HepG2 (cell line): ENCODE data around the gene MRPL18. TPM values are rescaled to one million over a fixed set of nuclear protein-coding genes. Genes with fewer than 3 reads are reported as not detected.
A peak's percentile ranks its signal among the peaks of the same experiment; 100 is the strongest.

ENCODE experiments used
- CCDC6 ChIP-seq: sonication (generic); formaldehyde crosslinking; IDR thresholded peaks from 2 replicates; pipeline ENCODE4 v1.8.1; 2022; ENCODE audit warnings: mild to moderate bottlenecking, missing genetic modification reagents, moderate library complexity
- GATA4 ChIP-seq: sonication (generic); IDR thresholded peaks from 2 replicates; pipeline ENCODE4 v1.6.1; 2016; ENCODE audit warnings: antibody characterized with exemption, low read depth, borderline replicate concordance
- HDAC1 ChIP-seq: sonication (generic); formaldehyde crosslinking; IDR thresholded peaks from 2 replicates; pipeline ENCODE4 v1.5.1; 2020; ENCODE audit warnings: mild to moderate bottlenecking, missing genetic modification reagents
- HOXA3 ChIP-seq: sonication (generic); formaldehyde crosslinking; IDR thresholded peaks from 2 replicates; pipeline ENCODE4 v1.5.0; 2020; ENCODE audit warnings: missing genetic modification reagents
- KDM6A ChIP-seq: IDR thresholded peaks from 2 replicates; pipeline ENCODE4 v1.6.1; 2016; ENCODE audit warnings: low read depth
- NCOA5 ChIP-seq: sonication (generic); formaldehyde crosslinking; IDR thresholded peaks from 2 replicates; pipeline ENCODE4 v1.4.0; 2020; ENCODE audit warnings: missing genetic modification reagents
- POLR2G ChIP-seq: fragments of 200-400 bp; formaldehyde crosslinking; IDR thresholded peaks from 2 replicates; pipeline ENCODE4 v1.6.1; 2018; ENCODE audit warnings: mild to moderate bottlenecking, low read depth, low read length, moderate library complexity
- RBM22 ChIP-seq: fragments of 200-400 bp; formaldehyde crosslinking; optimal IDR thresholded peaks from 2 replicates; pipeline ENCODE3; 2017; ENCODE audit warnings: mild to moderate bottlenecking, low read length, moderate library complexity
- ZBTB20 ChIP-seq: sonication (generic); formaldehyde crosslinking; IDR thresholded peaks from 2 replicates; pipeline ENCODE4 v1.8.1; 2023; ENCODE audit warnings: missing genetic modification reagents, low read depth, mild to moderate bottlenecking, borderline replicate concordance
- ZNF607 ChIP-seq: sonication (generic); formaldehyde crosslinking; IDR thresholded peaks from 2 replicates; pipeline ENCODE4 v1.5.1; 2020; ENCODE audit warnings: missing genetic modification reagents, mild to moderate bottlenecking, borderline replicate concordance
- polyA plus RNA-seq, 8 experiments: library from polyadenylated mRNA; depleted of rRNA in 3 of 8; stranded (reverse) in 7 of 8; unstranded in 1 of 8; fragments of >200 nt; fragmentation: Illumina TruSeq in 4 of 8; extraction: Trizol in 4 of 8; gene quantifications; 2 replicates each; pipeline versions ENCODE4 v1.2.1 to v1.2.3, GENCODE V29; 2011 to 2016; ENCODE audit warnings: low read depth in 4 of 8, missing spikeins in 1 of 8, mixed read lengths in 1 of 8; ENCODE audit not compliant: insufficient read depth in 1 of 8
- total RNA-seq, 5 experiments: library from RNA; depleted of rRNA; stranded (reverse); fragments of >200 nt; fragmentation: Illumina TruSeq; extraction: Trizol; gene quantifications; 2 replicates each; pipeline ENCODE4 v1.2.3, GENCODE V29; 2016; ENCODE audit warnings: low read depth in 1 of 5
- TF ChIP-seq, protein P1 (sequence below): sonication (generic); formaldehyde crosslinking; IDR thresholded peaks from 2 replicates; pipeline ENCODE4 v1.4.0; 2020; ENCODE audit warnings: missing genetic modification reagents
- TF ChIP-seq, protein P2 (sequence below), 2 experiments: sonication (generic) in 1 of 2; formaldehyde crosslinking in 1 of 2; IDR thresholded peaks; 2 replicates each; pipeline versions ENCODE4 v1.4.0 to v1.6.1; 2016 to 2020; ENCODE audit warnings: borderline replicate concordance in 1 of 2, low read depth in 1 of 2, mild to moderate bottlenecking in 1 of 2, missing genetic modification reagents in 1 of 2
- TF ChIP-seq, protein P3 (sequence below): sonication (generic); formaldehyde crosslinking; IDR thresholded peaks from 2 replicates; pipeline ENCODE4 v1.9.0; 2021; ENCODE audit warnings: missing genetic modification reagents, mild to moderate bottlenecking, borderline replicate concordance
- TF ChIP-seq, protein P4 (sequence below): sonication (generic); formaldehyde crosslinking; IDR thresholded peaks from 2 replicates; pipeline ENCODE4 v1.8.1; 2023; ENCODE audit warnings: mild to moderate bottlenecking, moderate library complexity, missing genetic modification reagents

Gene MRPL18
- total and polyA plus RNA-seq, 2 of the 13 experiments (the other 11 are each of a cell fraction or from before 2014, with no cell fraction given): 85.6 to 176 TPM

DNA sequence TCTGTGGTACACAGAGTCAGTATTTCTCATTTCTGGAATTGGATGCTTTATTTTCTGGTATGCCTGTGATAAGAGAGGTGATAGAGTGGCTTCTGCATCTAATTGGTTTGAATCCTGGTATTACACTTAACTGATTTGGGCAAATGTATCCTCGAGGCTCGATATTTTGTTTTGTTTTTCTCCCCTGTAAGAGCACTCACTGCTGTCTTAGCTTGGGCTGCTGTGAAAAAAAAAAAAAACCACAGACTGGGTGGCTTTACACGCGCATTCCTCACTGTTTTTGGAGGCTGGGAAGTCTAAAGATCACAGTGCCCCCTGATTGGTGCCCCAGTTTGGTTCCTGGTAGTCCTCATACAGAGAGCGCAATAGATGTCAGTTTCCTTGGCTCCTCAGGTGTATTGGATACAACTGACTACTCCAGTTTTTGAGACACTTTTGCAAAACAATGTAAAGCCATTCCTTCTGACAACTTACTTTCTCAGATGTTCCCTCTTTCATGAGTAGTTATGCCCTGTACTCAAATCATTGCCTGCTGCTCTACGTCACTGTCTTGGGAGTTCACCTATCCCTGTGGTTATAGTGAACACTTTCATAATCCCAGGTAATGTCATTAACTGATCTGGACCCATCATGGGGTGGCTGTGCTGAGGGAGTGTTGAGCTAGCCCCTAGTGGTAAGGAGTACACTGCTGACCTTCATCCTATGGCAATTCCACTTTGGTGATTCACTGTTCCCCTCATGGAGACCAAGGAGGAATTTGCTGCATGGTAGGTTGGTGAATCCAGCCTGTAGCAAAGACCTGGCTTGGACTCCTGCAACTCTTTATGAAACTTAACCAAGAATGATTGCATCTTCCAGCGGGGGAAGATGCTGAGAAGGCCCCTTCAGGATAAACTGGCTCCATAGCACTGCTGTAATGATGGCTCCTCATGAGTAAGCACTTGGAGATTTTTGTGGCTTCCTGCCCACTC is 32.0 kb upstream of the MRPL18 start (continued):
- TF ChIP-seq POLR2G (peak; percentile 32; the same call in 1 of the 2 replicates), GATA4 (0 out of 2 replicates have a peak, but pooled peaks have one; percentile 19), HOXA3 (CRISPR knock-in tag) (0 out of 2 replicates have a peak, but pooled peaks have one; percentile 43), KDM6A (CRISPR knock-in tag) (0 out of 2 replicates have a peak, but pooled peaks have one; percentile 41), ZBTB20 (CRISPR knock-in tag) (0 out of 2 replicates have a peak, but pooled peaks have one; percentile 21), RBM22 (peak; percentile 93), ZNF607 (CRISPR knock-in tag) (peak; percentile 60; the same call in 1 of the 2 replicates), HDAC1 (CRISPR knock-in tag) (0 out of 2 replicates have a peak, but pooled peaks have one; percentile 16), CCDC6 (0 out of 2 replicates have a peak, but pooled peaks have one; percentile 35), NCOA5 (0 out of 2 replicates have a peak, but pooled peaks have one; percentile 19)
- TF ChIP-seq, protein P1, sequence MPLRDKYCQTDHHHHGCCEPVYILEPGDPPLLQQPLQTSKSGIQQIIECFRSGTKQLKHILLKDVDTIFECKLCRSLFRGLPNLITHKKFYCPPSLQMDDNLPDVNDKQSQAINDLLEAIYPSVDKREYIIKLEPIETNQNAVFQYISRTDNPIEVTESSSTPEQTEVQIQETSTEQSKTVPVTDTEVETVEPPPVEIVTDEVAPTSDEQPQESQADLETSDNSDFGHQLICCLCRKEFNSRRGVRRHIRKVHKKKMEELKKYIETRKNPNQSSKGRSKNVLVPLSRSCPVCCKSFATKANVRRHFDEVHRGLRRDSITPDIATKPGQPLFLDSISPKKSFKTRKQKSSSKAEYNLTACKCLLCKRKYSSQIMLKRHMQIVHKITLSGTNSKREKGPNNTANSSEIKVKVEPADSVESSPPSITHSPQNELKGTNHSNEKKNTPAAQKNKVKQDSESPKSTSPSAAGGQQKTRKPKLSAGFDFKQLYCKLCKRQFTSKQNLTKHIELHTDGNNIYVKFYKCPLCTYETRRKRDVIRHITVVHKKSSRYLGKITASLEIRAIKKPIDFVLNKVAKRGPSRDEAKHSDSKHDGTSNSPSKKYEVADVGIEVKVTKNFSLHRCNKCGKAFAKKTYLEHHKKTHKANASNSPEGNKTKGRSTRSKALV: 0 out of 2 replicates have a peak, but pooled peaks have one; percentile 33
- TF ChIP-seq, protein P2, sequence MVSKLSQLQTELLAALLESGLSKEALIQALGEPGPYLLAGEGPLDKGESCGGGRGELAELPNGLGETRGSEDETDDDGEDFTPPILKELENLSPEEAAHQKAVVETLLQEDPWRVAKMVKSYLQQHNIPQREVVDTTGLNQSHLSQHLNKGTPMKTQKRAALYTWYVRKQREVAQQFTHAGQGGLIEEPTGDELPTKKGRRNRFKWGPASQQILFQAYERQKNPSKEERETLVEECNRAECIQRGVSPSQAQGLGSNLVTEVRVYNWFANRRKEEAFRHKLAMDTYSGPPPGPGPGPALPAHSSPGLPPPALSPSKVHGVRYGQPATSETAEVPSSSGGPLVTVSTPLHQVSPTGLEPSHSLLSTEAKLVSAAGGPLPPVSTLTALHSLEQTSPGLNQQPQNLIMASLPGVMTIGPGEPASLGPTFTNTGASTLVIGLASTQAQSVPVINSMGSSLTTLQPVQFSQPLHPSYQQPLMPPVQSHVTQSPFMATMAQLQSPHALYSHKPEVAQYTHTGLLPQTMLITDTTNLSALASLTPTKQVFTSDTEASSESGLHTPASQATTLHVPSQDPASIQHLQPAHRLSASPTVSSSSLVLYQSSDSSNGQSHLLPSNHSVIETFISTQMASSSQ (IDR thresholded peaks at IDR 0.05; ENCODE audit: low read depth): no peak
- TF ChIP-seq, protein P2 (CRISPR knock-in tag; IDR thresholded peaks at IDR 0.05; ENCODE audit: borderline replicate concordance): 0 out of 2 replicates have a peak, but pooled peaks have one; percentile 18
- TF ChIP-seq, protein P3, sequence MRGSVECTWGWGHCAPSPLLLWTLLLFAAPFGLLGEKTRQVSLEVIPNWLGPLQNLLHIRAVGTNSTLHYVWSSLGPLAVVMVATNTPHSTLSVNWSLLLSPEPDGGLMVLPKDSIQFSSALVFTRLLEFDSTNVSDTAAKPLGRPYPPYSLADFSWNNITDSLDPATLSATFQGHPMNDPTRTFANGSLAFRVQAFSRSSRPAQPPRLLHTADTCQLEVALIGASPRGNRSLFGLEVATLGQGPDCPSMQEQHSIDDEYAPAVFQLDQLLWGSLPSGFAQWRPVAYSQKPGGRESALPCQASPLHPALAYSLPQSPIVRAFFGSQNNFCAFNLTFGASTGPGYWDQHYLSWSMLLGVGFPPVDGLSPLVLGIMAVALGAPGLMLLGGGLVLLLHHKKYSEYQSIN (CRISPR knock-in tag): no peak
- TF ChIP-seq, protein P4, sequence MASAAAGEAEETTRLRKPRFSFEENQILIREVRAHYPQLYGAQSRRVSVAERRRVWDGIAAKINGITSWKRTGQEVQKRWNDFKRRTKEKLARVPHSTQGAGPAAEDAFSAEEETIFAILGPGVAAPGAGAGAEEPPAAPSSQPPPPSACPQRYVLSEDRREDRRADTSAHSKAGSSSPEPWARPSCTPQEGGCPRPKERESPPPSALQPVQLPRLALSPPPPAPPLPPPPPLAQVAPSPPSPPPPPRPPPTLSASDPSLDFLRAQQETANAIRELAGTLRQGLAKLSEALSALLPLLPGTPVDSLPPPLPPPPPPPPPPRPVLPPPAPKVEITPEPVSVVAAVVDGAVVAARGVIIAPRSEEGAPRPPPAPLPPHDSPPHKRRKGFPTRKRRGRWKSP: no peak
